Right hindlimb (tissue), 1 donor: Measurements from ENCODE around the gene CDYL2.
"Not testable (repeated sequence)": the region's sequence is repeated elsewhere in the genome, so short reads cannot be mapped to it uniquely, and the experiment has no call there.

Source experiments
- DNase-seq: peaks from one replicate; pipeline ENCODE4 v3.0.0-alpha.2; 2018

The CDYL2 gene

GRCh38 chr16:80804526-80805383, at the start of gene CDYL2:
TSS of gene CDYL2 (minus strand) at chr16:80804598. CDS start at chr16:80804173, 425 bp downstream.
- peak; percentile 33 for DNase-seq

GRCh38 chr16:80852261-80852872, 48.0 kb upstream of the CDYL2 start:
- DNase-seq: no peak

GRCh38 chr16:80851831-80852230, 47.4 kb upstream of the CDYL2 start:
- DNase-seq: no peak

- DNase-seq: no peak
These were observed 46.4 kb upstream of the CDYL2 start for GRCh38 chr16:80850757-80851156.

GRCh38 chr16:80848862-80849261, 44.5 kb upstream of the CDYL2 start:
- DNase-seq: no peak

GRCh38 chr16:80846680-80847079, 42.3 kb upstream of the CDYL2 start:
- DNase-seq: no peak

GRCh38 chr16:80846275-80846674, 41.9 kb upstream of the CDYL2 start:
- DNase-seq: no peak

- DNase-seq: no peak
These were observed 40.0 kb upstream of the CDYL2 start for GRCh38 chr16:80844395-80844794.

GRCh38 chr16:80841231-80841630, 36.8 kb upstream of the CDYL2 start:
- no peak for DNase-seq

- no peak for DNase-seq
These were observed 33.2 kb upstream of the CDYL2 start for GRCh38 chr16:80837533-80838147.

GRCh38 chr16:80836846-80837245, 32.4 kb upstream of the CDYL2 start:
- no peak for DNase-seq

GRCh38 chr16:80836202-80836601, 31.8 kb upstream of the CDYL2 start:
- no peak for DNase-seq

GRCh38 chr16:80831039-80831438, 26.6 kb upstream of the CDYL2 start:
- DNase-seq: no peak

GRCh38 chr16:80828495-80828894, 24.1 kb upstream of the CDYL2 start:
- no peak for DNase-seq

- DNase-seq: no peak
These were observed 22.6 kb upstream of the CDYL2 start for GRCh38 chr16:80827007-80827406.

GRCh38 chr16:80825365-80825758, 21.0 kb upstream of the CDYL2 start:
- no peak for DNase-seq

GRCh38 chr16:80824623-80825364, 20.4 kb upstream of the CDYL2 start:
- DNase-seq: no peak

- DNase-seq: no peak
These were observed 15.6 kb upstream of the CDYL2 start for GRCh38 chr16:80819988-80820387.

GRCh38 chr16:80816356-80816755, 12.0 kb upstream of the CDYL2 start:
- DNase-seq: no peak

GRCh38 chr16:80815278-80815677, 10.9 kb upstream of the CDYL2 start:
- DNase-seq: not testable (repeated sequence)

- DNase-seq: no peak
These were observed 8.2 kb upstream of the CDYL2 start for GRCh38 chr16:80812593-80812992.

- no peak for DNase-seq
These were observed 5.0 kb upstream of the CDYL2 start for GRCh38 chr16:80809366-80809765.

GRCh38 chr16:80807906-80808305, 3.5 kb upstream of the CDYL2 start:
- no peak for DNase-seq
